A549 (cell line): ENCODE data around the gene HCFC1R1. TPM values are rescaled to one million over a fixed set of nuclear protein-coding genes. Genes with fewer than 3 reads are reported as not detected.

Source experiments
- ATAC-seq, 2 experiments: fragments of 200-7000 bp in 1 of 2; fragments of >200 bp in 1 of 2; cut with Nextera tagmentation in 1 of 2; cut with Tn5 transposase in 1 of 2; 3 replicates each; pipeline versions ENCODE4 v1.8.0 to v1.9.1; 2018 to 2020; ENCODE audit warnings: mild to moderate bottlenecking in 1 of 2, moderate library complexity in 1 of 2
- CTCF ChIA-PET: fragments of 300-600 bp; sonication (Branson Sonifier 250); formaldehyde crosslinking; extraction: SDS; loops from one replicate; lab custom pipeline; 2021; ENCODE audit warnings: antibody characterized with exemption, inconsistent platforms; lab: Yijun Ruan, JAX
- POLR2A ChIA-PET: fragments of 350-600 bp; formaldehyde crosslinking; extraction: SDS; loops from one replicate; lab custom pipeline; 2021; ENCODE audit warnings: antibody characterized with exemption, inconsistent platforms; lab: Yijun Ruan, JAX
- DNase-seq, 2 experiments: peaks; one replicate each; pipeline versions ENCODE4 v3.0.0 to v3.0.0-alpha.2; 2011 to 2016; ENCODE audit warnings: low read depth in 1 of 2, low spot score in 1 of 2
- FAIRE-seq: peaks from 2 replicates; lab custom pipeline; 2011; peaks lifted over from hg19 to GRCh38; lab: Jason Lieb, UNC
- H3K27ac ChIP-seq, 2 experiments: fragments of >200 bp; sonication (Bioruptor Twin); formaldehyde crosslinking; 3 replicates each; pipeline ENCODE4 v1.5.1; 2016 to 2017
- H3K4me1 ChIP-seq: fragments of >200 bp; sonication (Bioruptor Twin); formaldehyde crosslinking; 3 replicates; pipeline ENCODE4 v1.6.1; 2016
- H3K4me2 ChIP-seq: fragments of >200 bp; sonication (Bioruptor Twin); formaldehyde crosslinking; 3 replicates; pipeline ENCODE4 v1.6.1; 2016
- H3K4me3 ChIP-seq: fragments of >200 bp; sonication (Bioruptor Twin); formaldehyde crosslinking; 3 replicates; pipeline ENCODE4 v1.5.1; 2016
- H3K9me3 ChIP-seq: fragments of >200 bp; sonication (Bioruptor Twin); formaldehyde crosslinking; 3 replicates; pipeline ENCODE4 v1.6.1; 2016
- CEBPB ChIP-seq, 2 experiments: fragments of >200 bp in 1 of 2; sonication (Bioruptor Twin) in 1 of 2; formaldehyde crosslinking in 1 of 2; IDR thresholded peaks; 2 replicates each; pipeline ENCODE4 v1.6.1; 2012 to 2016
- FOSL2 ChIP-seq, 2 experiments: fragments of 450-650 bp in 1 of 2; fragments of >200 bp in 1 of 2; sonication (Bioruptor Twin) in 1 of 2; formaldehyde crosslinking; IDR thresholded peaks; 2 replicates each; pipeline versions ENCODE4 v1.5.0 to v1.6.1; 2016 to 2020; ENCODE audit warnings: mild to moderate bottlenecking in 1 of 2, moderate library complexity in 1 of 2
- FOXS1 ChIP-seq: fragments of 250-450 bp; sonication (Bioruptor Pico); IDR thresholded peaks from 2 replicates; pipeline ENCODE4 v1.5.0; 2020; ENCODE audit warnings: mild to moderate bottlenecking, moderate library complexity
- HOXA7 ChIP-seq: fragments of 250-450 bp; sonication (Bioruptor Pico); IDR thresholded peaks from 2 replicates; pipeline ENCODE4 v1.5.0; 2020; ENCODE audit warnings: mild to moderate bottlenecking, moderate library complexity
- HOXB13 ChIP-seq: fragments of 250-450 bp; sonication (Bioruptor Pico); IDR thresholded peaks from 2 replicates; pipeline ENCODE4 v1.5.0; 2020; ENCODE audit warnings: low read depth, mild to moderate bottlenecking, moderate library complexity
- MAZ ChIP-seq: fragments of 150-350 bp; IDR thresholded peaks from 2 replicates; pipeline ENCODE4 v1.6.1; 2014; ENCODE audit warnings: antibody characterized with exemption, low read depth, low read length, borderline replicate concordance
- NR3C1 ChIP-seq: fragments of >200 bp; sonication (Bioruptor Twin); formaldehyde crosslinking; IDR thresholded peaks from 3 replicates; pipeline ENCODE4 v1.6.1; 2017
- RCOR1 ChIP-seq: fragments of 150-350 bp; IDR thresholded peaks from 2 replicates; pipeline ENCODE4 v1.6.1; 2014; ENCODE audit warnings: antibody characterized with exemption, low read length, low read depth
- TFCP2L1 ChIP-seq: fragments of 250-450 bp; sonication (Bioruptor Pico); IDR thresholded peaks from 2 replicates; pipeline ENCODE4 v1.5.0; 2021; ENCODE audit warnings: mild to moderate bottlenecking
- WGBS: methylation state at CpG from one replicate; pipeline ENCODE4 v1.1.6; 2017; ENCODE audit errors: missing lambda C conversion rate; 5-methylcytosine and 5-hydroxymethylcytosine counted together
- polyA plus RNA-seq, 4 experiments: library from polyadenylated mRNA; depleted of rRNA in 3 of 4; stranded (reverse); fragments of >200 nt; fragmentation: RNase III in 1 of 4; extraction: RNeasy Plus Mini Kit Qiagen cat#74134 plus additional on column Dnase treatment in 1 of 4; gene quantifications; 2 replicates in 3 of 4; 3 replicates in 1 of 4; pipeline ENCODE4 v1.2.3, GENCODE V29; 2011 to 2017
- TF ChIP-seq, protein P1 (sequence below): IDR thresholded peaks from 2 replicates; pipeline ENCODE4 v1.6.1; 2012
- TF ChIP-seq, protein P2 (sequence below): fragments of 250-450 bp; sonication (Bioruptor Pico); IDR thresholded peaks from 2 replicates; pipeline ENCODE4 v1.5.0; 2020; ENCODE audit warnings: low read depth, mild to moderate bottlenecking, moderate library complexity
- TF ChIP-seq, protein P3 (sequence below): fragments of 250-450 bp; sonication (Bioruptor Pico); IDR thresholded peaks from 2 replicates; pipeline ENCODE4 v1.5.0; 2021; ENCODE audit warnings: mild to moderate bottlenecking, moderate library complexity, borderline replicate concordance
- TF ChIP-seq, protein P4 (sequence below): fragments of >200 bp; sonication (Bioruptor Twin); formaldehyde crosslinking; IDR thresholded peaks from 3 replicates; pipeline ENCODE4 v1.6.1; 2016
- TF ChIP-seq, protein P5 (sequence below): fragments of 200-600 bp; sonication (generic); IDR thresholded peaks from 2 replicates; pipeline ENCODE4 v1.6.1; 2016; ENCODE audit warnings: antibody characterized with exemption, mild to moderate bottlenecking, moderate library complexity
- TF ChIP-seq, protein P6 (sequence below): fragments of >200 bp; sonication (Bioruptor Twin); formaldehyde crosslinking; IDR thresholded peaks from 3 replicates; pipeline ENCODE4 v1.5.1; 2016

HCFC1R1 gene
- polyA plus RNA-seq, 2 of the 4 experiments (the other 2 are of a cell fraction), result 46.4 to 179 TPM

DNA sequence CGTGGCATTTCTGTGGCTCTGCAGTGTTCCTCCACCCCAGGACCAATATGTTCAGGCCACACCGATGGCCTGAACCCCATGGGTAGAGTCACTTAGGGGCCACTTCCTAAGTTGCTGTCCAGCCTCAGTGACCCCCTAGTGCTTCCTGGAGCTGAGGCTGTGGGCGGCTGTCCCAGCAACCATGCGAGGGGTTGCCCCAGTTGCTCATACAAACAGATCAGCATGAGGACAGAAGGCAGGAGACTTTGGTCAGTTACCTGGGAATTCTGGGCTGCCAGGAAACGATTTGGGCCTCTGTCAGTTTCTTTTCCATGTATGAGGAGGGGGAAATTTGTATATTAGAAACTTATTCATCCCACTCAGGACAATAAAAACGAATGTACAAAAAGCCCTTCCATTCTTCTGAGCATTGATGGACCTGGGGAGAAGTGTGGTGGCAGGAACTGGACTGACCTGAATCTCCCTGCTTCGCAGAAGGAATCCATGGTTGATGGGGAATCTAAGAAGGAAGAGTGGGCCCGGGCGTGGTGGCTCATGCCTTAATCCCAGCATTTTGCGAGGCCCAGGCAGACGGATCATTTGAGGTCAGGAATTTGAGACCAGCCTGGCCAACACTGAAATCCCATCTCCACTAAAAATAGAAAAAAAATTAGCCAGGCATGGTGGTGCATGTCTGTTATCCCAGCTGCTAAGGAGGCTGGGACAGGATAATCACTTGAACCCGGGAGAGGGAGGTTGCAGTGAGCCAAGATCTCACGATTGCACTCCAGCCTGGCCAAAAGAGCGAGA lies 36.8 kb upstream of the HCFC1R1 start:
- 78% methylated on average over 14 of the region's 14 CpGs for WGBS
- CTCF ChIA-PET, result interaction anchor here (1.0 to 12.4 kb wide), 20 partner anchors 11 to 108 kb away, joined by 3 to 186 read pairs (median 19); partner anchors contain the start of genes ZNF205, ZNF213 and ZSCAN10
- Histone ChIP-seq H3K9me3 (no peaks in the 10 kb centered on the region), H3K4me1 (peaks cover 21% of the 10 kb centered on the region), H3K4me2 (no peak overlapping the region), H3K4me3 (no peak overlapping the region), H3K27ac (peak overlapping the region in 1 of 2 experiments; percentile 99; a peak in 3 of 6 replicates)
- POLR2A ChIA-PET, result interaction anchor here (2.3 kb wide), 1 partner anchor 68 kb away, joined by 15 read pairs; no protein-coding TSS in a partner anchor
- ATAC-seq (no peak), FAIRE-seq (no peak), DNase-seq (no peak)
- TF ChIP-seq HOXA7 (CRISPR knock-in tag) (no peak), HOXB13 (no peak), MAZ (no peak), RCOR1 (no peak), FOSL2 (IDR thresholded peaks at IDR 0.05) (no peak), FOSL2 (CRISPR knock-in tag; IDR thresholded peaks at IDR 0.05) (no peak)
- TF ChIP-seq, protein P1, sequence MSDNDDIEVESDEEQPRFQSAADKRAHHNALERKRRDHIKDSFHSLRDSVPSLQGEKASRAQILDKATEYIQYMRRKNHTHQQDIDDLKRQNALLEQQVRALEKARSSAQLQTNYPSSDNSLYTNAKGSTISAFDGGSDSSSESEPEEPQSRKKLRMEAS, result no peak
- TF ChIP-seq, protein P2, sequence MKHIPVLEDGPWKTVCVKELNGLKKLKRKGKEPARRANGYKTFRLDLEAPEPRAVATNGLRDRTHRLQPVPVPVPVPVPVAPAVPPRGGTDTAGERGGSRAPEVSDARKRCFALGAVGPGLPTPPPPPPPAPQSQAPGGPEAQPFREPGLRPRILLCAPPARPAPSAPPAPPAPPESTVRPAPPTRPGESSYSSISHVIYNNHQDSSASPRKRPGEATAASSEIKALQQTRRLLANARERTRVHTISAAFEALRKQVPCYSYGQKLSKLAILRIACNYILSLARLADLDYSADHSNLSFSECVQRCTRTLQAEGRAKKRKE (CRISPR knock-in tag), result no peak
- TF ChIP-seq, protein P3, sequence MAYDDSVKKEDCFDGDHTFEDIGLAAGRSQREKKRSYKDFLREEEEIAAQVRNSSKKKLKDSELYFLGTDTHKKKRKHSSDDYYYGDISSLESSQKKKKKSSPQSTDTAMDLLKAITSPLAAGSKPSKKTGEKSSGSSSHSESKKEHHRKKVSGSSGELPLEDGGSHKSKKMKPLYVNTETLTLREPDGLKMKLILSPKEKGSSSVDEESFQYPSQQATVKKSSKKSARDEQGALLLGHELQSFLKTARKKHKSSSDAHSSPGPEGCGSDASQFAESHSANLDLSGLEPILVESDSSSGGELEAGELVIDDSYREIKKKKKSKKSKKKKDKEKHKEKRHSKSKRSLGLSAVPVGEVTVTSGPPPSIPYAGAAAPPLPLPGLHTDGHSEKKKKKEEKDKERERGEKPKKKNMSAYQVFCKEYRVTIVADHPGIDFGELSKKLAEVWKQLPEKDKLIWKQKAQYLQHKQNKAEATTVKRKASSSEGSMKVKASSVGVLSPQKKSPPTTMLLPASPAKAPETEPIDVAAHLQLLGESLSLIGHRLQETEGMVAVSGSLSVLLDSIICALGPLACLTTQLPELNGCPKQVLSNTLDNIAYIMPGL (CRISPR knock-in tag), result no peak
- TF ChIP-seq, protein P4, sequence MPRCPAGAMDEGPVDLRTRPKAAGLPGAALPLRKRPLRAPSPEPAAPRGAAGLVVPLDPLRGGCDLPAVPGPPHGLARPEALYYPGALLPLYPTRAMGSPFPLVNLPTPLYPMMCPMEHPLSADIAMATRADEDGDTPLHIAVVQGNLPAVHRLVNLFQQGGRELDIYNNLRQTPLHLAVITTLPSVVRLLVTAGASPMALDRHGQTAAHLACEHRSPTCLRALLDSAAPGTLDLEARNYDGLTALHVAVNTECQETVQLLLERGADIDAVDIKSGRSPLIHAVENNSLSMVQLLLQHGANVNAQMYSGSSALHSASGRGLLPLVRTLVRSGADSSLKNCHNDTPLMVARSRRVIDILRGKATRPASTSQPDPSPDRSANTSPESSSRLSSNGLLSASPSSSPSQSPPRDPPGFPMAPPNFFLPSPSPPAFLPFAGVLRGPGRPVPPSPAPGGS, result no peak
- TF ChIP-seq, protein P5, sequence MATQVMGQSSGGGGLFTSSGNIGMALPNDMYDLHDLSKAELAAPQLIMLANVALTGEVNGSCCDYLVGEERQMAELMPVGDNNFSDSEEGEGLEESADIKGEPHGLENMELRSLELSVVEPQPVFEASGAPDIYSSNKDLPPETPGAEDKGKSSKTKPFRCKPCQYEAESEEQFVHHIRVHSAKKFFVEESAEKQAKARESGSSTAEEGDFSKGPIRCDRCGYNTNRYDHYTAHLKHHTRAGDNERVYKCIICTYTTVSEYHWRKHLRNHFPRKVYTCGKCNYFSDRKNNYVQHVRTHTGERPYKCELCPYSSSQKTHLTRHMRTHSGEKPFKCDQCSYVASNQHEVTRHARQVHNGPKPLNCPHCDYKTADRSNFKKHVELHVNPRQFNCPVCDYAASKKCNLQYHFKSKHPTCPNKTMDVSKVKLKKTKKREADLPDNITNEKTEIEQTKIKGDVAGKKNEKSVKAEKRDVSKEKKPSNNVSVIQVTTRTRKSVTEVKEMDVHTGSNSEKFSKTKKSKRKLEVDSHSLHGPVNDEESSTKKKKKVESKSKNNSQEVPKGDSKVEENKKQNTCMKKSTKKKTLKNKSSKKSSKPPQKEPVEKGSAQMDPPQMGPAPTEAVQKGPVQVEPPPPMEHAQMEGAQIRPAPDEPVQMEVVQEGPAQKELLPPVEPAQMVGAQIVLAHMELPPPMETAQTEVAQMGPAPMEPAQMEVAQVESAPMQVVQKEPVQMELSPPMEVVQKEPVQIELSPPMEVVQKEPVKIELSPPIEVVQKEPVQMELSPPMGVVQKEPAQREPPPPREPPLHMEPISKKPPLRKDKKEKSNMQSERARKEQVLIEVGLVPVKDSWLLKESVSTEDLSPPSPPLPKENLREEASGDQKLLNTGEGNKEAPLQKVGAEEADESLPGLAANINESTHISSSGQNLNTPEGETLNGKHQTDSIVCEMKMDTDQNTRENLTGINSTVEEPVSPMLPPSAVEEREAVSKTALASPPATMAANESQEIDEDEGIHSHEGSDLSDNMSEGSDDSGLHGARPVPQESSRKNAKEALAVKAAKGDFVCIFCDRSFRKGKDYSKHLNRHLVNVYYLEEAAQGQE, result no peak

DNA sequence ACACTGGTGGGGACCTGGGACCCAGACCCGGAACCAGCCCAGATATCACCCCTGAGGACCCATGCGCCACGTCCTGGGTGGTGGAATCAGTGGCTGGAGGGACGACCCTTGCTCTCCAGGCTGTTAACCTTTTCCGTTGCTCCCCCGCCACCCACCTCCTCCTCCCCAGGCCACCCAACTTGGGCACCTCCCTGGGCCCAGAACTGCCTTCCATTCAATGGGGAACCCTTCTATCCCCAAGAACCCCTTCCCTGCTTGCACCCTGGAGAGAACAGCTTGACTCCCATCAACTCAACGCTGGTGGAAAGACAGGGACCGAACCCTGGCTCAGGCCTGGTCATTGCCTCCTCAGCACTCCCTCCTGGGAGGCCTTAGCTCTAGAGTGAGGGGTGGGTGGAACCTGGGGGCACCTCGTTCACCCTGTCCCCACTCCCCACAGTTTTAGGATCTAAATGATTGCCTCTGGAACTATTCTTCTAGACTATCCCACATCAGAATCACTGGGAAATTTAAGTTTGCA lies 36.0 kb upstream of the HCFC1R1 start:
- H3K4me2 ChIP-seq, result peak overlapping the region; percentile 92
- DNase-seq, result no peak
- WGBS, result 83% methylated on average over 7 of the region's 9 CpGs
- POLR2A ChIA-PET, result interaction anchor here (1.5 to 2.3 kb wide), 4 partner anchors 18 to 75 kb away, joined by 3 to 15 read pairs (median 6); partner anchors contain the start of gene ZNF213
- TF ChIP-seq, protein P3 (CRISPR knock-in tag), result no peak
- TF ChIP-seq CEBPB (IDR thresholded peaks at IDR 0.05) (no peak), FOXS1 (CRISPR knock-in tag) (no peak), RCOR1 (no peak), NR3C1 (no peak), TFCP2L1 (no peak)
- TF ChIP-seq, protein P6, sequence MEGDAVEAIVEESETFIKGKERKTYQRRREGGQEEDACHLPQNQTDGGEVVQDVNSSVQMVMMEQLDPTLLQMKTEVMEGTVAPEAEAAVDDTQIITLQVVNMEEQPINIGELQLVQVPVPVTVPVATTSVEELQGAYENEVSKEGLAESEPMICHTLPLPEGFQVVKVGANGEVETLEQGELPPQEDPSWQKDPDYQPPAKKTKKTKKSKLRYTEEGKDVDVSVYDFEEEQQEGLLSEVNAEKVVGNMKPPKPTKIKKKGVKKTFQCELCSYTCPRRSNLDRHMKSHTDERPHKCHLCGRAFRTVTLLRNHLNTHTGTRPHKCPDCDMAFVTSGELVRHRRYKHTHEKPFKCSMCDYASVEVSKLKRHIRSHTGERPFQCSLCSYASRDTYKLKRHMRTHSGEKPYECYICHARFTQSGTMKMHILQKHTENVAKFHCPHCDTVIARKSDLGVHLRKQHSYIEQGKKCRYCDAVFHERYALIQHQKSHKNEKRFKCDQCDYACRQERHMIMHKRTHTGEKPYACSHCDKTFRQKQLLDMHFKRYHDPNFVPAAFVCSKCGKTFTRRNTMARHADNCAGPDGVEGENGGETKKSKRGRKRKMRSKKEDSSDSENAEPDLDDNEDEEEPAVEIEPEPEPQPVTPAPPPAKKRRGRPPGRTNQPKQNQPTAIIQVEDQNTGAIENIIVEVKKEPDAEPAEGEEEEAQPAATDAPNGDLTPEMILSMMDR, result no peak
- ATAC-seq, result no peak
- peak overlapping the region; percentile 94 to 99 for H3K27ac ChIP-seq
- no peak for FAIRE-seq
- no peaks in the 10 kb centered on the region for H3K9me3 ChIP-seq
- H3K4me1 ChIP-seq, result peaks cover 13% of the 10 kb centered on the region
- H3K4me3 ChIP-seq, result peak overlapping the region; percentile 76
- CTCF ChIA-PET, result interaction anchor here (0.6 to 12.4 kb wide), 28 partner anchors 11 to 114 kb away, joined by 3 to 186 read pairs (median 7); partner anchors contain the start of genes ZNF205, ZNF213 and ZSCAN10
